ENCODE measurements around the gene RPS24. TPM values are rescaled to one million over a fixed set of nuclear protein-coding genes. Genes with fewer than 3 reads are reported as not detected.

The RPS24 gene
- total and polyA plus RNA-seq, 4 donors: 314 to 1,104 (median 812) TPM

Other genes starting within 250 kb of the RPS24 start
- gene DLG5, start 107.1 kb upstream of the RPS24 start, total RNA-seq: 1 to 10 TPM; 5.4 to 7.1 TPM
- gene DLG5, start 107.1 kb upstream of the RPS24 start, polyA plus RNA-seq: 1 to 10 TPM; 1.2 to 3.7 TPM
- 1 to 10 TPM; 7.2 to 9.6 TPM for gene POLR3A, start 4.3 kb upstream of the RPS24 start, total RNA-seq
- 1 to 10 TPM; 3.2 to 3.8 TPM for gene POLR3A, start 4.3 kb upstream of the RPS24 start, polyA plus RNA-seq